Osteoblast (primary cell): Measurements from ENCODE around the gene PRKCB. TPM values are rescaled to one million over a fixed set of nuclear protein-coding genes. Genes with fewer than 3 reads are reported as not detected.

ENCODE experiments used
- DNase-seq: peaks from one replicate; pipeline ENCODE4 v3.0.0; 2011; ENCODE audit warnings: low spot score, mixed read lengths; ENCODE audit not compliant: insufficient read length; ENCODE audit errors: missing footprints
- H2AFZ ChIP-seq: 2 replicates; pipeline ENCODE4 v1.6.0; 2011; ENCODE audit warnings: mild to moderate bottlenecking, low read length
- H3K27ac ChIP-seq: 2 replicates; pipeline ENCODE4 v1.5.1; 2011; ENCODE audit warnings: mild to moderate bottlenecking, low read depth, low read length, moderate library complexity
- H3K27me3 ChIP-seq: 2 replicates; pipeline ENCODE4 v1.6.0; 2012; ENCODE audit warnings: mild to moderate bottlenecking, control low read depth, inconsistent platforms, low read length, moderate library complexity; ENCODE audit not compliant: insufficient read depth
- H3K36me3 ChIP-seq: 2 replicates; pipeline ENCODE4 v1.5.1; 2011; ENCODE audit warnings: mild to moderate bottlenecking, low read length, control low read depth, moderate library complexity; ENCODE audit not compliant: insufficient read depth
- H3K4me1 ChIP-seq: 2 replicates; pipeline ENCODE4 v1.5.1; 2011; ENCODE audit warnings: mild to moderate bottlenecking, low read length, control low read depth, moderate library complexity; ENCODE audit not compliant: insufficient read depth
- H3K4me2 ChIP-seq: 2 replicates; pipeline ENCODE4 v1.6.0; 2011; ENCODE audit warnings: mild to moderate bottlenecking, low read length; ENCODE audit not compliant: insufficient read depth
- H3K4me3 ChIP-seq: fragments of 200-600 bp; sonication (generic); 3 replicates; pipeline ENCODE4 v1.5.1; 2012; ENCODE audit warnings: mild to moderate bottlenecking, low read length, inconsistent platforms; ENCODE audit not compliant: insufficient read depth
- H3K79me2 ChIP-seq: 2 replicates; pipeline ENCODE4 v1.6.0; 2012; ENCODE audit warnings: mild to moderate bottlenecking, low read length, control low read depth, inconsistent platforms; ENCODE audit not compliant: insufficient read depth
- H3K9me3 ChIP-seq: 2 replicates; pipeline ENCODE4 v1.5.1; 2011; ENCODE audit warnings: low read depth, low read length, control low read depth
- H4K20me1 ChIP-seq: 2 replicates; pipeline ENCODE4 v1.6.0; 2012; ENCODE audit warnings: mild to moderate bottlenecking, low read length, control low read depth; ENCODE audit not compliant: insufficient read depth
- CTCF ChIP-seq: IDR thresholded peaks from 2 replicates; pipeline ENCODE4 v1.5.1; 2011; ENCODE audit warnings: mild to moderate bottlenecking, low read depth, low read length, moderate library complexity; ENCODE audit errors: extremely low read depth
- total RNA-seq: library from RNA; depleted of rRNA; stranded (reverse); fragments of >200 nt; gene quantifications from 2 replicates; pipeline ENCODE4 v1.2.3, GENCODE V29; 2012

PRKCB gene
- total RNA-seq, 1 donor = under 0.01 TPM

GRCh38 chr16:24062270-24062817 is 226.6 kb downstream of the PRKCB start:
- H3K27me3 ChIP-seq = no peaks in the 10 kb centered on the region
- no peaks in the 10 kb centered on the region for H4K20me1 ChIP-seq
- H3K4me1 ChIP-seq = no peaks in the 10 kb centered on the region
- no peak for DNase-seq
- no peak overlapping the region for H3K4me2 ChIP-seq
- no peak overlapping the region for H3K27ac ChIP-seq
- no peak overlapping the region for H2AFZ ChIP-seq
- no peaks in the 10 kb centered on the region for H3K9me3 ChIP-seq
- no peak overlapping the region for H3K4me3 ChIP-seq
- no peaks in the 10 kb centered on the region for H3K79me2 ChIP-seq
- no peaks in the 10 kb centered on the region for H3K36me3 ChIP-seq
- no peak for TF ChIP-seq CTCF

- no peak for DNase-seq
Observed at GRCh38 chr16:24069036-24069590, 233.3 kb downstream of the PRKCB start.

GRCh38 chr16:24070851-24071250 is 235.1 kb downstream of the PRKCB start:
- Histone ChIP-seq H3K4me2 (no peak overlapping the region), H4K20me1 (no peaks in the 10 kb centered on the region), H2AFZ (no peak overlapping the region), H3K4me3 (no peak overlapping the region), H3K27me3 (no peaks in the 10 kb centered on the region), H3K4me1 (no peaks in the 10 kb centered on the region), H3K79me2 (no peaks in the 10 kb centered on the region), H3K36me3 (no peaks in the 10 kb centered on the region), H3K9me3 (no peaks in the 10 kb centered on the region), H3K27ac (no peak overlapping the region)
- peak; percentile 37 for TF ChIP-seq CTCF
- DNase-seq = no peak

More at GRCh38 chr16:24069036-24069590, 233.3 kb downstream of the PRKCB start:
- Histone ChIP-seq H3K4me1 (no peaks in the 10 kb centered on the region), H3K9me3 (no peaks in the 10 kb centered on the region), H3K4me3 (no peak overlapping the region), H3K4me2 (no peak overlapping the region), H2AFZ (no peak overlapping the region), H3K27me3 (no peaks in the 10 kb centered on the region), H3K36me3 (no peaks in the 10 kb centered on the region), H3K27ac (no peak overlapping the region), H3K79me2 (no peaks in the 10 kb centered on the region), H4K20me1 (no peaks in the 10 kb centered on the region)
- TF ChIP-seq CTCF = no peak

DNA sequence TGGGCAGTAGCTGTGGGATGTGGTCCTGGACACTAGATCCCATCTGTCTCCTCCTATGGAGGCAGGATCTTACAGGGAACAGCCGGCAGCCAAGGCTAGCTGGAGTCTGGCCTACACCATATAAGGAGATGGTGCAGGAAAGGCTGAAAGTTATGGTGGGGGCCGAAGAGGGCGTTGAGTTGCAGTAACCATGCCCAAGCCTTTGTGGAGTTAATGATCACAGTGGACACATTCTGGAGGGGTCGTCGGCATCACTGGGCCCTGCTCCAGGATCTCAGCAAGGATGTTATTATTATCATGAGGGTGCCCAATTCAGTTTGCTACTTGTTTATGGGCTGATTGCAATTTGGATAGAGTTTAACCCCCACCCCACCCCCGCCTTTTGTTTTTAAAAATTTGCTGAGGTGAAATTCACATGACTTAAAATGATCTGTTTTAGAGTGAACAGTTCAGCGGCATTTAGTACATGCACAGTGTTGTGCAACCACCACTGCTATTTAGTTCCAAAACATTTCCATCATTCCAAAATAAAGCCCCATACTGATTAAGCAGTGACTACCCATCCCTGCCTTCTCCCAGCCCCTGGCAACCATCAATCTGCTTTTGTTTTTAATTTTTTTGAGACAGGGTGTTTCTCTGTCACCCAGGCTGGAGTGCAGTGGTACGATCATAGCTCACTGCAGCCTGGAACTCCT is 236.0 kb downstream of the PRKCB start:
- no peak for DNase-seq
- H3K4me1 ChIP-seq = no peaks in the 10 kb centered on the region
- TF ChIP-seq CTCF = no peak

More for the DNA sequence above, 236.0 kb downstream of the PRKCB start:
- Histone ChIP-seq H4K20me1 (no peaks in the 10 kb centered on the region), H3K27me3 (no peaks in the 10 kb centered on the region), H3K4me2 (no peak overlapping the region), H3K9me3 (no peaks in the 10 kb centered on the region), H3K79me2 (no peaks in the 10 kb centered on the region), H3K36me3 (no peaks in the 10 kb centered on the region), H3K27ac (no peak overlapping the region), H3K4me3 (no peak overlapping the region), H2AFZ (no peak overlapping the region)
